D721Med (cell line): ENCODE measurements around the gene TBX21.

Experiments used
- DNase-seq: peaks from one replicate; pipeline ENCODE4 v3.0.0; 2011; ENCODE audit warnings: low spot score; ENCODE audit not compliant: insufficient read length
- FAIRE-seq: peaks from 2 replicates; lab custom pipeline; 2011; peaks lifted over from hg19 to GRCh38; lab: Jason Lieb, UNC
- TF ChIP-seq, protein P1 (sequence below): IDR thresholded peaks from 2 replicates; pipeline ENCODE4 v1.5.1; 2012; ENCODE audit warnings: mild to moderate bottlenecking, control low read depth; ENCODE audit not compliant: insufficient read depth; ENCODE audit errors: missing control alignments

The TBX21 gene

GRCh38 chr17:47711366-47712099 is 21.5 kb upstream of the TBX21 start:
- DNase-seq (no peak), FAIRE-seq (no peak)
- TF ChIP-seq, protein P1, sequence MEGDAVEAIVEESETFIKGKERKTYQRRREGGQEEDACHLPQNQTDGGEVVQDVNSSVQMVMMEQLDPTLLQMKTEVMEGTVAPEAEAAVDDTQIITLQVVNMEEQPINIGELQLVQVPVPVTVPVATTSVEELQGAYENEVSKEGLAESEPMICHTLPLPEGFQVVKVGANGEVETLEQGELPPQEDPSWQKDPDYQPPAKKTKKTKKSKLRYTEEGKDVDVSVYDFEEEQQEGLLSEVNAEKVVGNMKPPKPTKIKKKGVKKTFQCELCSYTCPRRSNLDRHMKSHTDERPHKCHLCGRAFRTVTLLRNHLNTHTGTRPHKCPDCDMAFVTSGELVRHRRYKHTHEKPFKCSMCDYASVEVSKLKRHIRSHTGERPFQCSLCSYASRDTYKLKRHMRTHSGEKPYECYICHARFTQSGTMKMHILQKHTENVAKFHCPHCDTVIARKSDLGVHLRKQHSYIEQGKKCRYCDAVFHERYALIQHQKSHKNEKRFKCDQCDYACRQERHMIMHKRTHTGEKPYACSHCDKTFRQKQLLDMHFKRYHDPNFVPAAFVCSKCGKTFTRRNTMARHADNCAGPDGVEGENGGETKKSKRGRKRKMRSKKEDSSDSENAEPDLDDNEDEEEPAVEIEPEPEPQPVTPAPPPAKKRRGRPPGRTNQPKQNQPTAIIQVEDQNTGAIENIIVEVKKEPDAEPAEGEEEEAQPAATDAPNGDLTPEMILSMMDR, result no peak

GRCh38 chr17:47712330-47713023 is 20.6 kb upstream of the TBX21 start:
- TF ChIP-seq, protein P1, result no peak
- no peak for DNase-seq
- no peak for FAIRE-seq

GRCh38 chr17:47713980-47714700 is 18.9 kb upstream of the TBX21 start:
- DNase-seq (no peak), FAIRE-seq (no peak)
- TF ChIP-seq, protein P1, result no peak

GRCh38 chr17:47714773-47715396 is 18.2 kb upstream of the TBX21 start:
- TF ChIP-seq, protein P1, result no peak
- FAIRE-seq (no peak), DNase-seq (no peak)

DNA sequence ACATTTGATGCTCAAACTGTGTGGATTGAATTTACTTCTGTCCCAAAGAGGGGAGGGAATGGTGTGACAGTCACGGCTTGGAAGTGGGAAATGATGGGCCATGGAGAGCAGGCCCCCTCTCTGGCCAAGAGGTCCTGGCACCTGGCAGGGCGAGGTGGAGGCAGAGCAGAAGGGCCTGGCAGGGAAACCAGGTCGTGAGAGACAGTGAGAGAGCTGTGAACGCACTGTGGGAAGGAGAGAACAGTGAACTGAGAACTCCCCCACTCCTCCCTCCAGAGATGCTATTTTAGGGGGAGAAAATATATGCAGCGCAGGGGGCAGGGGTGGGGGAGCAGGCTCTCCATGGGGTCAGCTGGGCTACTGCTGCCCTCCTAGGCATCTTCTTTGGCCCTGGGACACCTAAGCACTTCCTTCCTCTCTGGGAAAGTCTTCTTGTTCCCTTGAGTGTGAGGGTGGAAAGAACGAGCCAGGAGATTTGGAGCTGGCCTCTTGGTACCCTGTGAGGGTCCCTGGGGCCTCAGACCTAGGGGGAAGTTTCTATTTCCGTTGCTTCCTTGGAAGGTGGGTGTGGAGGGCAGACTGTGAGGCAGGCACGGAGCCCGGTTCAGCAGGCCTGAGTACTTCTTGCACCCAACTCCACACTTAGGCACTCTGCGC is 17.2 kb upstream of the TBX21 start:
- no peak for DNase-seq
- FAIRE-seq, result no peak
- TF ChIP-seq, protein P1, result no peak

- DNase-seq, result no peak
- TF ChIP-seq, protein P1, result no peak
- no peak for FAIRE-seq
Observed at GRCh38 chr17:47716375-47716774, 16.7 kb upstream of the TBX21 start.
